Kidney epithelial cell (primary cell): ENCODE results near the gene MX1. TPM values are rescaled to one million over a fixed set of nuclear protein-coding genes. Genes with fewer than 3 reads are reported as not detected.

ENCODE experiments used
- DNase-seq: peaks from one replicate; pipeline ENCODE4 v3.0.0-alpha.2; 2010; ENCODE audit warnings: low read depth
- H3K27me3 ChIP-seq: 2 replicates; pipeline ENCODE4 v1.6.0; 2011; ENCODE audit warnings: low read length; ENCODE audit not compliant: control insufficient read depth, insufficient read depth
- H3K36me3 ChIP-seq: 2 replicates; pipeline ENCODE4 v1.5.1; 2011; ENCODE audit warnings: low read length; ENCODE audit not compliant: control insufficient read depth, insufficient read depth
- H3K4me3 ChIP-seq: 2 replicates; pipeline ENCODE4 v1.5.1; 2011; ENCODE audit warnings: low read depth, mild to moderate bottlenecking, control low read depth, low read length
- CTCF ChIP-seq: IDR thresholded peaks from 2 replicates; pipeline ENCODE4 v1.5.1; 2011; ENCODE audit warnings: mild to moderate bottlenecking, moderate library complexity, low read length, control low read depth, inconsistent platforms; ENCODE audit not compliant: insufficient read depth, poor library complexity, severe bottlenecking
- total RNA-seq: library from RNA; depleted of rRNA; stranded (reverse); fragments of >200 nt; gene quantifications from 2 replicates; pipeline ENCODE4 v1.2.3, GENCODE V29; 2015

MX1 gene
- total RNA-seq, 1 donor from 2014 or later, result 48.7 TPM

GRCh38 chr21:41480086-41480690, 54.1 kb downstream of the MX1 start:
- TF ChIP-seq CTCF, result no peak
- no peak overlapping the region for H3K4me3 ChIP-seq
- no peak for DNase-seq
- no peaks in the 10 kb centered on the region for H3K36me3 ChIP-seq
- H3K27me3 ChIP-seq, result peaks cover 2% of the 10 kb centered on the region

GRCh38 chr21:41481191-41481590, 55.2 kb downstream of the MX1 start:
- no peak for TF ChIP-seq CTCF
- no peak for DNase-seq
- Histone ChIP-seq H3K4me3 (no peak overlapping the region), H3K36me3 (no peaks in the 10 kb centered on the region), H3K27me3 (peaks cover 2% of the 10 kb centered on the region)

- no peak for DNase-seq
- Histone ChIP-seq H3K27me3 (peaks cover 2% of the 10 kb centered on the region), H3K4me3 (no peak overlapping the region), H3K36me3 (no peaks in the 10 kb centered on the region)
- TF ChIP-seq CTCF, result no peak
Measured at GRCh38 chr21:41482301-41482700, 56.3 kb downstream of the MX1 start.

- no peak overlapping the region for H3K4me3 ChIP-seq
- no peaks in the 10 kb centered on the region for H3K36me3 ChIP-seq
- H3K27me3 ChIP-seq, result peaks cover 2% of the 10 kb centered on the region
- TF ChIP-seq CTCF, result no peak
- no peak for DNase-seq
Measured at GRCh38 chr21:41482980-41483379, 56.9 kb downstream of the MX1 start.

GRCh38 chr21:41483415-41483814, 57.4 kb downstream of the MX1 start:
- no peak for TF ChIP-seq CTCF
- no peaks in the 10 kb centered on the region for H3K36me3 ChIP-seq
- no peak overlapping the region for H3K4me3 ChIP-seq
- DNase-seq, result no peak
- H3K27me3 ChIP-seq, result peaks cover 2% of the 10 kb centered on the region

GRCh38 chr21:41483973-41484372, 57.9 kb downstream of the MX1 start:
- no peak for DNase-seq
- Histone ChIP-seq H3K36me3 (no peaks in the 10 kb centered on the region), H3K4me3 (no peak overlapping the region), H3K27me3 (no peaks in the 10 kb centered on the region)
- TF ChIP-seq CTCF, result no peak
